ENCODE results near the gene LILRA5.
"Not testable (repeated sequence)": the region's sequence is repeated elsewhere in the genome, so short reads cannot be mapped to it uniquely, and the experiment has no call there.

LILRA5 gene

GRCh38 chr19:54271587-54271986 lies 41.4 kb downstream of the LILRA5 start:
- DNase-seq, result not testable (repeated sequence)

- no peak for DNase-seq
Observed at GRCh38 chr19:54271106-54271505, 41.9 kb downstream of the LILRA5 start.

- DNase-seq, result no peak
Observed at GRCh38 chr19:54268936-54269335, 44.0 kb downstream of the LILRA5 start.

DNA sequence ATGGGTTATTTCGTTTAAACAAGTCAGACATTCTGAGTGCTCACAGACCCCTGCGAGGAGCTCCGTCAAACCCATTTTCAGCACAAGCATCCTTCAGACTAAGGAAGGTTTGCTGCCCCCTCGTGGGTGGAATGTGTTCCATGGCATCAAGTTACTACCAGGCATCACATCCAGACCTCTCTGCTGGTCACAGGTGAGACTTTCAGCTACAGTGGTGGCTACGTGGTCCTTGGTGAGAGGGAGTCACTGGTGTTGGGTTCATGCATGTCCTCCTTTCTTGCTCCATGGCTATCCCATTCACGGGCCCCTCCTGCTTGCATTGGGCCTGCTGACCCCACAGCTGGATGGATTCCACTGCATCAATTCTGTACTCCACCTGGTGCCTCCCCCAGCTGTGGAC lies 46.8 kb downstream of the LILRA5 start:
- peak; percentile 57 for DNase-seq

DNA sequence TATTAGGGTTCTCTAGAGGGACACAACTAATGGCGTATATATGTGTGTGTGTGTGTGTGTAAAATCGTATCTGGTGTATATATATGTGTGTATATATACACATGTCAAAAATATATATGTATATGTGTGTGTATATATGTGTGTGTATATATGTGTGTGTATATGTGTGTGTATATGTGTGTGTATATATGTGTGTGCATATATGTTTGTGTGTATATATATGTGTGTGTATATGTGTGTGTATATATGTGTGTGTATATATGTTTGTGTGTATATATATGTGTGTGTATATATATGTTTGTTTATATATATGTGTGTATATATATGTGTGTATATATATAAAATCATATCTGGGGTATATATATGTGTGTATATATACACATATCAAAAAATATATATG lies 50.5 kb downstream of the LILRA5 start:
- DNase-seq, result no peak

DNA sequence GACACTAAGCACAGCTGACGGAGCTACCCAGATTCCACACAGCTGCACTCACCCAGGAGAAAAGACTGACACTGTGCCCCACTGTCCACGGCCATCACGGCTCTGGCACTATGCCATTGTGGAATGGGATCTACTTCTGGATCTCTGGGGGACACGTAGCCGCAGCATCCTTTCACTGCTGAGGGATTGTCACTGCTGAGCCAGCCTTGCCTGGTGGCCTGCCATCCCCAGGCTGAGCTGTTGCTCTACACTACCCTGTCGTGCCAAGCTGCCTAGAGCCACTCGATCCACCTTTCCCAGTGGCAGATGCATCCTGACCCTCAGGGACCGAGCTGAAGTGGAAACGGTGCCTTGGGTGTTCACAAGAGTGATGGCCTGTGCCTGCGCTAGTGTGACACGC lies 50.9 kb downstream of the LILRA5 start:
- DNase-seq, result no peak

DNA sequence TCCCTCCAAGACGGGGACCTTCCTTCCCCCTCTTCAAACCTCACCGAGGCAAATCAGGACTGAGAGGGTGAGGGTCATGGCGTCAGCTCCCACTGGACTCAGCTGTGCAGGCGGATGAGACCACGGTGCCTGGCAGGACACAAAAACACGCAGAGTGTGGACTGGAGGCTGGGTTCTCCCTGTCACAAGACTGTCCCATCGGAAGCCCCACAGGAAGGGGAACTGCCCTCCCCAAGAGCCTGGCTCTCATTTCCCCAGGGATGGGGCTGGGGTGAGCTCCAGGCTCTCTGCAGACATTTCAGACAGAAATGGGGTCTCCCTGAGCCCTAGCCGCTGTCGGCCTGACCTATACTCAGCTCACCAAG lies 55.9 kb downstream of the LILRA5 start, which contains the start of gene LILRB5:
Gene LILRB5 (minus strand): TSS at position 158 of the 365 bp plus-strand sequence. CDS start 80 bp downstream, at position 78.
- DNase-seq, result no peak
